ENCODE measurements around the gene FCN2.

DNA sequence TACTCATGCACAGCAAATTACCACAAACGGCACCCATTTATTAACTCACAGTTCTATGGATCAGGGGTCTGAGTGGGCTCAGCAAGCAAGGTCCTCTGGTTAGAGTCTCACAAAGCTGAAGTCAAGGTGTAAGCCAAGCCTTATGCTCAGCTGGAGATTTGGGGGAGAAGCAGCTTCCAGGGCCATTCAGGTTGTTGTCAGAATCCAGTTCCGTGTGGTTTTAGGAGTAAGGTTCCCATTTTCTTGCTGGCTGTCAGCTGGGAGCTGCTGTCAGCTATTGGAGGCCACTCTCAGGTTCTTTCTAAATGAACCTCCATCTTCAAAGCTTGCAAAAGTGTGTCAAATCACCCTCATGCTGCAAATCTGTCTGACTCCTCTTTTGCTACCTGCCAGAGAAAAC lies 17.7 kb downstream of the FCN2 start:
- TF ChIP-seq, protein P1, sequence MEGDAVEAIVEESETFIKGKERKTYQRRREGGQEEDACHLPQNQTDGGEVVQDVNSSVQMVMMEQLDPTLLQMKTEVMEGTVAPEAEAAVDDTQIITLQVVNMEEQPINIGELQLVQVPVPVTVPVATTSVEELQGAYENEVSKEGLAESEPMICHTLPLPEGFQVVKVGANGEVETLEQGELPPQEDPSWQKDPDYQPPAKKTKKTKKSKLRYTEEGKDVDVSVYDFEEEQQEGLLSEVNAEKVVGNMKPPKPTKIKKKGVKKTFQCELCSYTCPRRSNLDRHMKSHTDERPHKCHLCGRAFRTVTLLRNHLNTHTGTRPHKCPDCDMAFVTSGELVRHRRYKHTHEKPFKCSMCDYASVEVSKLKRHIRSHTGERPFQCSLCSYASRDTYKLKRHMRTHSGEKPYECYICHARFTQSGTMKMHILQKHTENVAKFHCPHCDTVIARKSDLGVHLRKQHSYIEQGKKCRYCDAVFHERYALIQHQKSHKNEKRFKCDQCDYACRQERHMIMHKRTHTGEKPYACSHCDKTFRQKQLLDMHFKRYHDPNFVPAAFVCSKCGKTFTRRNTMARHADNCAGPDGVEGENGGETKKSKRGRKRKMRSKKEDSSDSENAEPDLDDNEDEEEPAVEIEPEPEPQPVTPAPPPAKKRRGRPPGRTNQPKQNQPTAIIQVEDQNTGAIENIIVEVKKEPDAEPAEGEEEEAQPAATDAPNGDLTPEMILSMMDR (IDR thresholded peaks at IDR 0.05) = no peak
- no peak for TF ChIP-seq NR3C1 (IDR thresholded peaks at IDR 0.05)
- no peak for TF ChIP-seq PHF8 (IDR thresholded peaks at IDR 0.05; ENCODE audit: borderline replicate concordance, low read depth)
- TF ChIP-seq POLR2A (IDR thresholded peaks at IDR 0.05; ENCODE audit: low read length) = no peak
- TF ChIP-seq, protein P2, sequence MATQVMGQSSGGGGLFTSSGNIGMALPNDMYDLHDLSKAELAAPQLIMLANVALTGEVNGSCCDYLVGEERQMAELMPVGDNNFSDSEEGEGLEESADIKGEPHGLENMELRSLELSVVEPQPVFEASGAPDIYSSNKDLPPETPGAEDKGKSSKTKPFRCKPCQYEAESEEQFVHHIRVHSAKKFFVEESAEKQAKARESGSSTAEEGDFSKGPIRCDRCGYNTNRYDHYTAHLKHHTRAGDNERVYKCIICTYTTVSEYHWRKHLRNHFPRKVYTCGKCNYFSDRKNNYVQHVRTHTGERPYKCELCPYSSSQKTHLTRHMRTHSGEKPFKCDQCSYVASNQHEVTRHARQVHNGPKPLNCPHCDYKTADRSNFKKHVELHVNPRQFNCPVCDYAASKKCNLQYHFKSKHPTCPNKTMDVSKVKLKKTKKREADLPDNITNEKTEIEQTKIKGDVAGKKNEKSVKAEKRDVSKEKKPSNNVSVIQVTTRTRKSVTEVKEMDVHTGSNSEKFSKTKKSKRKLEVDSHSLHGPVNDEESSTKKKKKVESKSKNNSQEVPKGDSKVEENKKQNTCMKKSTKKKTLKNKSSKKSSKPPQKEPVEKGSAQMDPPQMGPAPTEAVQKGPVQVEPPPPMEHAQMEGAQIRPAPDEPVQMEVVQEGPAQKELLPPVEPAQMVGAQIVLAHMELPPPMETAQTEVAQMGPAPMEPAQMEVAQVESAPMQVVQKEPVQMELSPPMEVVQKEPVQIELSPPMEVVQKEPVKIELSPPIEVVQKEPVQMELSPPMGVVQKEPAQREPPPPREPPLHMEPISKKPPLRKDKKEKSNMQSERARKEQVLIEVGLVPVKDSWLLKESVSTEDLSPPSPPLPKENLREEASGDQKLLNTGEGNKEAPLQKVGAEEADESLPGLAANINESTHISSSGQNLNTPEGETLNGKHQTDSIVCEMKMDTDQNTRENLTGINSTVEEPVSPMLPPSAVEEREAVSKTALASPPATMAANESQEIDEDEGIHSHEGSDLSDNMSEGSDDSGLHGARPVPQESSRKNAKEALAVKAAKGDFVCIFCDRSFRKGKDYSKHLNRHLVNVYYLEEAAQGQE (IDR thresholded peaks at IDR 0.05) = no peak

Data from A549 (cell line).